OCI-LY7 (cell line): Measurements from ENCODE around the gene DBR1.

ENCODE experiments used
- CTCF ChIP-seq: fragments of 200-600 bp; sonication (generic); conservative IDR thresholded peaks from 2 replicates; pipeline ENCODE4 v1.5.1; 2014; ENCODE audit warnings: mild to moderate bottlenecking, antibody characterized with exemption, low read length, moderate library complexity, mixed read lengths
- EZH2phosphoT487 ChIP-seq: fragments of 200-600 bp; sonication (generic); IDR thresholded peaks from 2 replicates; pipeline ENCODE4 v1.6.1; 2018; ENCODE audit warnings: low read depth, borderline replicate concordance, mild to moderate bottlenecking, mixed run types, antibody characterized with exemption, low read length, moderate library complexity, mixed read lengths

DNA sequence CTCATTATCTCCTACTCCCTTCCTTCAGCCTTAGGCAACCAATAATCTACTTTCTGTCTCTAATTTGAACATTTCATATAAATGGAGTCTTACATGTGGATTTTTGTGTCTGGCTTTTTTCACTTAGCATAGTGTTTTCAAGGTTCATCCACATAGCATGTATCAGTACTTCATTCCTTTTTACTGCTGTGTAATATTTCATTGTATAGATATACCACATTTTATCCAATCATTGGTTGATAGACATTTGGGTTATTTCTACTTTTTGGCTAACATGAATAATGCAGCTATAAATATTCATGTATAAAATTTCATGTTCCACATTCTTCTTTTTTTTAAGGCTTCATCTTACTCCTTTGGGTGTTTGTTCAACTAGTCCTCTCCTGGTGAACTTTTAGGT is 20.2 kb downstream of the DBR1 start:
- no peak for TF ChIP-seq CTCF
- no peak for TF ChIP-seq EZH2phosphoT487
